Measurements from ENCODE around the gene UBE2D2. TPM values are rescaled to one million over a fixed set of nuclear protein-coding genes. Genes with fewer than 3 reads are reported as not detected.
"Not testable (repeated sequence)": the region's sequence is repeated elsewhere in the genome, so short reads cannot be mapped to it uniquely, and the experiment has no call there.

UBE2D2 gene
- polyA plus RNA-seq, 1 donor from 2014 or later: 118 TPM

DNA sequence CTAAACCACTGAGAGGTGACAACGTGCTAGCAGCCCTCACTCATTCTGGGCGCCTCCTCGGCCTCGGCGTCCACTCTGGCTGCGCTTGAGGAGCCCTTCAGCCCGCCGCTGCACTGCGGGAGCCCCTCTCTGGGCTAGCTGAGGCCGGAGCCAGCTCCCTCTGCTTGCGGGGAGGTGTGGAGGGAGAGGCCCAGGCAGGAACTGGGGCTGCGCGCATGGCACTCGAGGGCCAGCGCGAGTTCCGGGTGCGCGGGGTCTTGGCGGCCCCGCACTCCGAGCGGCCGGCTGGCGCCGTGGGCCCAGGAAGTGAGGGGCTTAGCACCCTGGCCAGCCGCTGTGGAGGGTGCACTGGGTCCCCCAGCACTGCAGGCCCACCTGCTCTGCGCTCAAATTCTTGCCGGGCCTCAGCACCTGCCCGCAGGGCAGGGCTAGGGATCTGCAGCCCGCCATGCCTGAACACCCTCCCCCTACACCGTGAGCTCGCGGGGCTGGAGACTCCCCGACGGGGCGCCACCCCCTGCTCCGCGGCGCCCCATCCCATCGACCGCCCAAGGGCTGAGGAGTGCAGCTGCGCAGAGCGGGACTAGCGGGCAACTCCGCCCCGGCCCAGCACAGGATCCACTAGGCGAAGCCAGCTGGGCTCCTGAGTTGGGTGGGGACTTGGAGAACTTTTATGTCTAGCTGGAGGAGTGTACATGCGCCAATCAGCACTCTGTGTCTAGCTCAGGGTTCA lies 11.8 kb upstream of the UBE2D2 start:
- H3K9me3 ChIP-seq (ENCODE audit: low read length): no peaks in the 10 kb centered on the region
- no peak overlapping the region for H3K27ac ChIP-seq (ENCODE audit: low read length)
- no peak overlapping the region for H3K4me3 ChIP-seq (ENCODE audit: low read length)
- no peak overlapping the region for H3K9ac ChIP-seq (ENCODE audit: low read length)
- no peaks in the 10 kb centered on the region for H3F3A ChIP-seq (ENCODE audit: insufficient read depth, low read length, poor library complexity, severe bottlenecking)
- H3K27me3 ChIP-seq (ENCODE audit: insufficient read depth, low read depth, low read length): no peaks in the 10 kb centered on the region
- H3K4me2 ChIP-seq (ENCODE audit: low read length): no peak overlapping the region
- no peaks in the 10 kb centered on the region for H3K36me3 ChIP-seq (ENCODE audit: insufficient read depth, low read length)
- H4K20me1 ChIP-seq (ENCODE audit: insufficient read depth): no peaks in the 10 kb centered on the region
- no peaks in the 10 kb centered on the region for H3K79me2 ChIP-seq (replicated peaks; ENCODE audit: insufficient read depth, low read length)
- H3K9me2 ChIP-seq (ENCODE audit: insufficient read depth, low read length): no peaks in the 10 kb centered on the region
- no peak for TF ChIP-seq RAD21 (conservative IDR thresholded peaks at IDR 0.05)
- TF ChIP-seq, protein P1, sequence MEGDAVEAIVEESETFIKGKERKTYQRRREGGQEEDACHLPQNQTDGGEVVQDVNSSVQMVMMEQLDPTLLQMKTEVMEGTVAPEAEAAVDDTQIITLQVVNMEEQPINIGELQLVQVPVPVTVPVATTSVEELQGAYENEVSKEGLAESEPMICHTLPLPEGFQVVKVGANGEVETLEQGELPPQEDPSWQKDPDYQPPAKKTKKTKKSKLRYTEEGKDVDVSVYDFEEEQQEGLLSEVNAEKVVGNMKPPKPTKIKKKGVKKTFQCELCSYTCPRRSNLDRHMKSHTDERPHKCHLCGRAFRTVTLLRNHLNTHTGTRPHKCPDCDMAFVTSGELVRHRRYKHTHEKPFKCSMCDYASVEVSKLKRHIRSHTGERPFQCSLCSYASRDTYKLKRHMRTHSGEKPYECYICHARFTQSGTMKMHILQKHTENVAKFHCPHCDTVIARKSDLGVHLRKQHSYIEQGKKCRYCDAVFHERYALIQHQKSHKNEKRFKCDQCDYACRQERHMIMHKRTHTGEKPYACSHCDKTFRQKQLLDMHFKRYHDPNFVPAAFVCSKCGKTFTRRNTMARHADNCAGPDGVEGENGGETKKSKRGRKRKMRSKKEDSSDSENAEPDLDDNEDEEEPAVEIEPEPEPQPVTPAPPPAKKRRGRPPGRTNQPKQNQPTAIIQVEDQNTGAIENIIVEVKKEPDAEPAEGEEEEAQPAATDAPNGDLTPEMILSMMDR (IDR thresholded peaks at IDR 0.05; ENCODE audit: poor library complexity, severe bottlenecking): no peak
- TF ChIP-seq, protein P2, sequence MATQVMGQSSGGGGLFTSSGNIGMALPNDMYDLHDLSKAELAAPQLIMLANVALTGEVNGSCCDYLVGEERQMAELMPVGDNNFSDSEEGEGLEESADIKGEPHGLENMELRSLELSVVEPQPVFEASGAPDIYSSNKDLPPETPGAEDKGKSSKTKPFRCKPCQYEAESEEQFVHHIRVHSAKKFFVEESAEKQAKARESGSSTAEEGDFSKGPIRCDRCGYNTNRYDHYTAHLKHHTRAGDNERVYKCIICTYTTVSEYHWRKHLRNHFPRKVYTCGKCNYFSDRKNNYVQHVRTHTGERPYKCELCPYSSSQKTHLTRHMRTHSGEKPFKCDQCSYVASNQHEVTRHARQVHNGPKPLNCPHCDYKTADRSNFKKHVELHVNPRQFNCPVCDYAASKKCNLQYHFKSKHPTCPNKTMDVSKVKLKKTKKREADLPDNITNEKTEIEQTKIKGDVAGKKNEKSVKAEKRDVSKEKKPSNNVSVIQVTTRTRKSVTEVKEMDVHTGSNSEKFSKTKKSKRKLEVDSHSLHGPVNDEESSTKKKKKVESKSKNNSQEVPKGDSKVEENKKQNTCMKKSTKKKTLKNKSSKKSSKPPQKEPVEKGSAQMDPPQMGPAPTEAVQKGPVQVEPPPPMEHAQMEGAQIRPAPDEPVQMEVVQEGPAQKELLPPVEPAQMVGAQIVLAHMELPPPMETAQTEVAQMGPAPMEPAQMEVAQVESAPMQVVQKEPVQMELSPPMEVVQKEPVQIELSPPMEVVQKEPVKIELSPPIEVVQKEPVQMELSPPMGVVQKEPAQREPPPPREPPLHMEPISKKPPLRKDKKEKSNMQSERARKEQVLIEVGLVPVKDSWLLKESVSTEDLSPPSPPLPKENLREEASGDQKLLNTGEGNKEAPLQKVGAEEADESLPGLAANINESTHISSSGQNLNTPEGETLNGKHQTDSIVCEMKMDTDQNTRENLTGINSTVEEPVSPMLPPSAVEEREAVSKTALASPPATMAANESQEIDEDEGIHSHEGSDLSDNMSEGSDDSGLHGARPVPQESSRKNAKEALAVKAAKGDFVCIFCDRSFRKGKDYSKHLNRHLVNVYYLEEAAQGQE (IDR thresholded peaks at IDR 0.05; ENCODE audit: borderline replicate concordance): no peak
- no peak for TF ChIP-seq EZH2 (IDR thresholded peaks at IDR 0.05; ENCODE audit: borderline replicate concordance, insufficient read depth, low read length, poor library complexity, severe bottlenecking)
- TF ChIP-seq POLR2AphosphoS5 (IDR thresholded peaks at IDR 0.05): no peak
- TF ChIP-seq MXI1 (conservative IDR thresholded peaks at IDR 0.05; ENCODE audit: poor library complexity, severe bottlenecking): no peak
- TF ChIP-seq EP300 (conservative IDR thresholded peaks at IDR 0.05; ENCODE audit: poor library complexity, severe bottlenecking): no peak
- no peak for TF ChIP-seq TAF1 (IDR thresholded peaks at IDR 0.05; ENCODE audit: low read depth)
- TF ChIP-seq SMC3 (conservative IDR thresholded peaks at IDR 0.05; ENCODE audit: poor library complexity): no peak
- no peak overlapping the region for H2AFZ ChIP-seq (ENCODE audit: low read depth, low read length)

DNA sequence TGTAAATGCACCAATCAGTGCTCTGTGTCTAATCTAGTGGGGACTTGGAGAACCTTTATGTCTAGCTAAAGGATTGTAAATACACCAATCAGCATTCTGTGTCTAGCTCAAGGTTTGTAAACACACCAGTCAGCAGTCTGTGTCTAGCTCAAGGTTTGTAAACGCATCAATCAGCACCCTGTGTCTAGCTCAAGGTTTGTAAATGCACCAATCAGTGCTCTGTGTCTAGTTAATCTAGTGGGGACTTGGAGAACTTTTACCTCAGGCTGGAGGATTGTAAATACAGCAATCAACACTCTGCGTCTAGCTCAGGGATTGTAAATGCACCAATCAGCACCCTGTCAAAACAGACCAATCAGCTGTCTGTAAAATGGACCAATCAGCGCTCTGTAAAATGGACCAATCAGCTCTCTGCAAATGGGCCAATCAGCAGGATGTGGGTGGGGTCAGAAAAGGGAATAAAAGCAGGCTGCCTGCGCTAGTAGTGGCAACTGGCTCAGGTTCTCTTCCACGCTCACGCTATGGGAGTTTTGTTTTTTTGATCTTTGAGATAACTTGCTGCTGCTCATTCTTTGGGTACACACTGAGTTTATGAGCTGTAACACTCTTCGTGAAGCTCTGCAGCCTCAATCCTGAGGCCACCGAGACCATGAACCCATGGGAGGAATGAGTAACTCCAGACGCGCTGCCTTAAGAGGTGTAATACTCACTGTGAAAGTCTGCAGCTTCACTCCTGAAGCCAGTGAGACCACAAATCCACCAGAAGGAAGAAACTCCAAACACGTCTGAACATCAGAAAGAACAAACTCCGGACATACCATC lies 10.9 kb upstream of the UBE2D2 start:
- not testable (repeated sequence) for H3K4me3 ChIP-seq (ENCODE audit: low read length); H4K20me1 ChIP-seq (ENCODE audit: insufficient read depth); H3K4me2 ChIP-seq (ENCODE audit: low read length); H3K27me3 ChIP-seq (ENCODE audit: insufficient read depth, low read depth, low read length); H3K27ac ChIP-seq (ENCODE audit: low read length); H3K9me3 ChIP-seq (ENCODE audit: low read length); H3F3A ChIP-seq (ENCODE audit: insufficient read depth, low read length, poor library complexity, severe bottlenecking); H3K36me3 ChIP-seq (ENCODE audit: insufficient read depth, low read length); H2AFZ ChIP-seq (ENCODE audit: low read depth, low read length); H3K9ac ChIP-seq (ENCODE audit: low read length); H3K79me2 ChIP-seq (replicated peaks; ENCODE audit: insufficient read depth, low read length); H3K9me2 ChIP-seq (ENCODE audit: insufficient read depth, low read length)
